NB4 (cell line): ENCODE data around the gene MDN1.

Experiments
- DNase-seq: peaks from one replicate; pipeline ENCODE4 v3.0.0; 2010; ENCODE audit warnings: low read depth
- H3K4me3 ChIP-seq: one replicate; pipeline ENCODE4 v1.5.1; 2011; ENCODE audit warnings: mild to moderate bottlenecking, low read depth, low read length, moderate library complexity
- MYC ChIP-seq: IDR thresholded peaks from 2 replicates; pipeline ENCODE4 v1.6.1; 2011; ENCODE audit warnings: low read depth, low read length
- POLR2A ChIP-seq: IDR thresholded peaks from 2 replicates; pipeline ENCODE4 v1.6.1; 2011; ENCODE audit warnings: mild to moderate bottlenecking; ENCODE audit not compliant: insufficient read length; ENCODE audit errors: extremely low read depth
- TF ChIP-seq, protein P1 (sequence below): IDR thresholded peaks from one replicate; pipeline ENCODE4 v1.5.1; 2012; ENCODE audit warnings: low read depth, low read length
- TF ChIP-seq, protein P2 (sequence below): IDR thresholded peaks from 2 replicates; pipeline ENCODE4 v1.6.1; 2011; ENCODE audit warnings: low read depth, low read length

Gene MDN1

DNA sequence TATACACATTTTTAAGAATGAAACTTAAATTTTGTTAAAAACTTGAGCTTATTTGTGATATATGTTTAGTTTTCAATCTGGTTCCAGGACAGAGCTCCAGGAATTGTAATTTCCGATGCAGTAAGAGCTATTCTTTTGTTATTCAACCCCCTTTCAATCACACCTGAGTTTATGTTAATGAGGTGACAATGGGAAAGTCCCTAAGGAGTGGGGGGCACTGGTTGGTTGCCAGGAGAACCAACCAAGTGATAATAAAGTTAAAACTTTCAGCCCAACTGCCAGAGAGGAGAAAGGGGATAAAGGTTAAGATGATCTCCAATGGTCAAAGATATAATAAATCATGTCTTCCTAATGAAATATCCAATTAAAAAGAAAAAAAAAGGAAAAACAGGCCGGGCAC lies 19.8 kb downstream of the MDN1 start:
- no peak for DNase-seq
- TF ChIP-seq, protein P1, sequence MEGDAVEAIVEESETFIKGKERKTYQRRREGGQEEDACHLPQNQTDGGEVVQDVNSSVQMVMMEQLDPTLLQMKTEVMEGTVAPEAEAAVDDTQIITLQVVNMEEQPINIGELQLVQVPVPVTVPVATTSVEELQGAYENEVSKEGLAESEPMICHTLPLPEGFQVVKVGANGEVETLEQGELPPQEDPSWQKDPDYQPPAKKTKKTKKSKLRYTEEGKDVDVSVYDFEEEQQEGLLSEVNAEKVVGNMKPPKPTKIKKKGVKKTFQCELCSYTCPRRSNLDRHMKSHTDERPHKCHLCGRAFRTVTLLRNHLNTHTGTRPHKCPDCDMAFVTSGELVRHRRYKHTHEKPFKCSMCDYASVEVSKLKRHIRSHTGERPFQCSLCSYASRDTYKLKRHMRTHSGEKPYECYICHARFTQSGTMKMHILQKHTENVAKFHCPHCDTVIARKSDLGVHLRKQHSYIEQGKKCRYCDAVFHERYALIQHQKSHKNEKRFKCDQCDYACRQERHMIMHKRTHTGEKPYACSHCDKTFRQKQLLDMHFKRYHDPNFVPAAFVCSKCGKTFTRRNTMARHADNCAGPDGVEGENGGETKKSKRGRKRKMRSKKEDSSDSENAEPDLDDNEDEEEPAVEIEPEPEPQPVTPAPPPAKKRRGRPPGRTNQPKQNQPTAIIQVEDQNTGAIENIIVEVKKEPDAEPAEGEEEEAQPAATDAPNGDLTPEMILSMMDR, result no peak
- TF ChIP-seq MYC, result no peak
- TF ChIP-seq POLR2A, result no peak
- TF ChIP-seq, protein P2, sequence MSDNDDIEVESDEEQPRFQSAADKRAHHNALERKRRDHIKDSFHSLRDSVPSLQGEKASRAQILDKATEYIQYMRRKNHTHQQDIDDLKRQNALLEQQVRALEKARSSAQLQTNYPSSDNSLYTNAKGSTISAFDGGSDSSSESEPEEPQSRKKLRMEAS, result no peak
- no peak overlapping the region for H3K4me3 ChIP-seq

DNA sequence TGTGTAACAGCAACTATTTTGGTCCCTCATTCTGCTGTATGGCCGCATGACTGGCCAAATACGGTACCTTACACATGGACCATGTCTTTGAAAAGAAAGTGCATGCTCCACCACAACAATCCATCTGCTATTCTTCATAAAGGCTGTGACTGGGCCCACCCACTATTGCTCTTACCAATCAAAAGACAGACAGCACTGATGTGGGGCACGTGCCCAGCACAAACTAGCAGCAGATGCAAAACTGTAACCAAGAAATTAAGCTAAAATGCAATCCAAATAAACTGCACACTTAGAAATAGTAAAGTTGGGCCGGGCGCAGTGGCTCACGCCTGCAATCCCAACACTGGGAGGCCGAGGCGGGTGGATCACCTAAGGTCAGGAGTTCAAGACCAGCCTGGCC lies 20.5 kb downstream of the MDN1 start:
- TF ChIP-seq, protein P1, result no peak
- TF ChIP-seq MYC (no peak), POLR2A (no peak)
- H3K4me3 ChIP-seq, result no peak overlapping the region
- DNase-seq, result no peak

DNA sequence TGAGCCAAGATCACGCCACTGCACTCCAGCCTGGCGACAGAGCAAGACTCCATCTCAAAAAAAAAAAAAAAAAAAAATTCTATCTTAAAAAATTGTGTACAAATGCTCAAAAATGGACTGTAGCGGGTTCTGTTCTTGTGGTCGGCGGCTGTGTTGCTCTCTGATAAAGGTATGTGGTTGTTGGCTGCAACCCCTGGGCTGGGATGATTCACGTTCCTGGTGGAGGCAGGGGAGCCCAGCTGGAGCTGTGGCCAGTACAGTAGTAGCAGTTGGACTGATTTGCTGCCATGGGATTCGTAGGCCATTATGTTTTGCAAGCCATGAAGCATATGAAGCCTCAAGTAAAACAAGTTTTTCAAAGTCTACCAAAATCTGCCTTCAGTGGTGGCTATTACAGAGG lies 22.3 kb downstream of the MDN1 start:
- TF ChIP-seq, protein P1, result no peak
- TF ChIP-seq POLR2A (no peak), MYC (no peak)
- TF ChIP-seq, protein P2, result no peak
- H3K4me3 ChIP-seq, result no peak overlapping the region
- DNase-seq, result no peak

DNA sequence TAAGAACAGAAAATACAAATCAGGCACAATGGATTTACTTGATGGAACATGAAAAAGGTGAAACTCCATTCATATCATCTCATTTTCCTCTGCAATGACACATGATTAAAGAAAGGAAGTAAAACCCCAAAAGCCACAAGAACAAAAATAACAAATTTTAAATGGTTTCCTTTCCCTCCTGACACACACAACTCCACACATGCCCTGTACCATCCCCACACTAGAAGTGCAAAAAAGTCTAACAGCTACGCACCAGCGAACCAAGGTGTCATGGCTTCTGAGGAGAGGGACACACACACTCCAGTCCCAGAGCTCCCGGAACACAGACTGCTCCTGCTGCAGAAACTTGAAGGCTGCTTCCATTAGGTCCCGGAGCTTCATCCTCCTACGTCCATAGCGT lies 25.3 kb downstream of the MDN1 start:
- H3K4me3 ChIP-seq, result no peak overlapping the region
- DNase-seq, result no peak
- TF ChIP-seq, protein P1, result no peak
- TF ChIP-seq, protein P2, result no peak
- TF ChIP-seq MYC (no peak), POLR2A (no peak)

DNA sequence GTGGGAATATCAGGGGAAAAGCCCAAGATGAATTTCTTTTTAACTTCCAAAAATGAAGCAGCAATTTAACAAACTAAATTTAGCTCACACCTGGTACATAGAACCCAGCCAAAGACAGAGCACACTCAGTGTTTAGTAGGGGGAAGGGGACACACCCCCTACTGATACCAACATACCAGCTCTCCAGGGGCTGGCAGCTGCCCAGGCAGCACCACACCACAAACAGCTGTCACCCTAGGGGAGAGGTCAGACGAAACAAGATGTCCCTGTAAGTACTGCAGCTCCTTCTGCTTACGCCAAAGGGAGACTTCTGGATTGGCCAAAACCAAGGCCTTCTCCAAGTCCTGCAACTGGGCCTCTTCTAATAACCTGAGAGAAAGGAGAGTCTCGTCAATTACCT lies 26.0 kb downstream of the MDN1 start:
- TF ChIP-seq POLR2A (no peak), MYC (no peak)
- TF ChIP-seq, protein P2, result no peak
- TF ChIP-seq, protein P1, result no peak
- H3K4me3 ChIP-seq, result no peak overlapping the region

DNA sequence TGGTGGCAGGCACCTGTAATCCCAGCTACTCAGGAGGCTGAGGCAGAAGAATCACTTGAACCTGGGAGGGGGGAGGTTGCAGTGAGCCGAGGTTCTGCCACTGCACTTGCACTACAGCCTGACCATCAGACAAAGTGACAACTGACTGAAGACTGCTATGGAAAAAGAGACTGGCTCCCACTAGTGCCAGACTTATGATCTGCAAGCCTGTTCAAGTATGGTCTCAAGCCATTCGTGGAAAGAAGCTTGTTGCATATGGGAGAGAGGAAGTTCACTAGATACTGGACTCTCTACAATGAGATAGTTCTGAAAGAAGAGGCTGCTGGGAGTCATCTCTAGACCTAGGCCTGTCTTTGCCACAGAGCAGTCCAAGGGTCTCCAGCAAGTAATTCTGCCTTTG lies 26.7 kb downstream of the MDN1 start:
- DNase-seq, result peak; percentile 81
- H3K4me3 ChIP-seq, result no peak overlapping the region
- TF ChIP-seq POLR2A, result no peak
- TF ChIP-seq, protein P1, result peak; percentile 78

More for the DNA sequence above, 26.0 kb downstream of the MDN1 start:
- DNase-seq, result no peak
